Dedifferentiated amniotic fluid mesenchymal stem cell (primary cell): Measurements from ENCODE around the gene GRID1.

Source experiments
- DNase-seq: peaks from one replicate; pipeline ENCODE4 v3.0.0-alpha.2; 2016; ENCODE audit errors: extremely low spot score

Gene GRID1

DNA sequence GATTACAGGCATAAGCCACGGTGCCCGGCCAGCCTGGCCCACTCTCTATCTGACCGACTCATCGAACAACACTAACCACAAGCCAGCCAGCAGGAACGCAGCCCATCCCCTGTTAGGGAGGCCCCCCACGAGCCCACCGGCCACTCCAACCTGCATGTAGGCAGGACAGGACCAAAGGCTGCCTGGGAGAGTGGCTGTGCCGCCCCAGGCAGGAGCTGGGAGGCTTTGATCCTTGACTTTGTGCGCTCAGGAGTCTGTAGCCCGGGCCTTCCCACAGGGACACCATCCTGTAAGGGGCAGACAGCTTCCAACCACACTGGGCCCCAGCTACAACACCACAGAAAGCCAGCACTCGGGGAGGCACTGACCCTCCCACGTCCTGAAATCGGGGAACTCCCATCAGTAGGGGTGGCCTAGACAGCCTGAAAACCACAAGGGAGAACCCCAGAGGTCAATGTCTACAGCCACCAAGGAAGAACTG is 29.4 kb downstream of the GRID1 start:
- DNase-seq, result no peak

DNA sequence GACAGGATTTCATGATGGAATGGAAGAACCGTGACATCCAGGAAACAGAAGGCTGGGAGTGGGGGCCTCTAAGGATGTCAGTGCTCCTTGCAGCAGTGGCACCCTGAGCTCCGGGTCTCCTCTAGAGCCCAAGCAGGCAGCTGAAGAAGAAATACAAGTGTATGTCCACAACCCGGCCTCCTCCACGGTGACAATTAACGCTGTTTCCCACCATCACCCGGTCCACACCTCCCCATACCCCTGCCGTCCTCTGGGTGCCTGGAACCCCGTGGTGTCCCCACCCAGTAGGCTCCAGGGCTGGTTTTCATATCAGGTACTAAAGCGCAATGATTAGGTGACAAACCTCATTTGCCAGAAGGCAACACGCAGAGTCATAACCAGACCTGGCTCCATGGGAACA is 30.3 kb downstream of the GRID1 start:
- DNase-seq, result no peak

DNA sequence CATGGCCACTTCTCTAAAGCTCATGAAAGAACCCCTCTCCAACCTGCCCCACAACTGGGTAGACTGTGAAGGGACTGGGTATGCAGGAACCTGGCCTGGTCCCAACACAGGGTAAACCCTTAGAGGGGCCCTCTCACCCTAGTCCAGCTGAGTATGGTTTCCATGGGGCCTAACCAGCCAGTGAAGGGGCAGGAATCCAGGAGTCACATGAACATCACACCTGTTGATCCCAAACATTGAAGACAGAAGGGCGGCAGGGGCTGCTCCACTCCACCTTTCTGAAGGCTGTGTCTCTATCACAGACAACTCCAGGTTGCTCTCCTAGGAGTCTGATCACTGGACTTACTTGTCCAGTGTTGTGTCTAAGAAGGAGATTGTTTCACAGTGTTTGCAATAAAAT is 30.8 kb downstream of the GRID1 start:
- DNase-seq, result no peak

DNA sequence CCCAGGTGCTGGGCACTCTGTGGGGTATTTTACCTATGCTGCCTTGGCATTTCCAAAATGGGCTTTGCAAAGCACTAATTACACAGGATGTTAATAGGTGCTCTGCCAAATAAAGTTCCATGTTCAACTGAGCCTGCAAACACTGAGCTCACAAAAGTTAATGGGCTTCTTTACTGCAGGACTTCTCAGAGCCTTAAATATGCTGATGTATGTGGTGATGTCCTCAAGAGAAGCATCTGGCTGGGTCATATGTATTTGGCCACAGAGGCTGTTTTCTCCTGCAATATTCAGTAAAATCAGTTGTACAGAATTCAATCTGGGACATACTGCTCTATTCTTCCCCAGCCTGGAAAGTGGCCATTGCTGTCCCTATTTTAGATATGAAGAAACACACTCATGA is 31.3 kb downstream of the GRID1 start:
- no peak for DNase-seq

DNA sequence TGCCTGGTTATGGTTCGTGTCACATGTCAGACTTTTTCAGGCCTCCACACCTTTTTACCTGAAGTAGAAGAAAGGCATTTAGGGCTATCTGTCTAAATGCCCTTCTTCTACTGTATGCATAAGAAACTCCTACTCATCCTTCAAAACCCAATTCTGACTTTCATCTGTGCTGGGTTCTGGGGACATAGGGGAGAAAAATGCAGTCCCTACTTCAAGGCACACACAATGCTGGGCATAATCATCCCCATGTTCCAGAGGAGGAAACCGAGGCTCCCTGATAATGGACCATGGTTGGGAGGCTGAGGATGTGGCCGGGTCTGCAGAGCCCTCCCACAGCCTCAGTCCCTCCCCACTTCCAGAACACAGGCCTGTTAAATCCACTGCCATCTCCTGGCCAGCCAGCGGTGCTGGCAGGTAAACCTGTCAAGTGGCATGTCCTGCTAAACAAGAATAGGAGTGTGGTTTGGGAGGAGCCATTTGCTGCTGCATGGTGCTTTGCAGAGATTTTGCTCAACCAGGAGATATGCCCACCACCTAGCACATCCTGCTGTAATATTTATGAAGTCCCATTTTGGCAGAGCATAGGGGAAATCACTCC is 32.0 kb downstream of the GRID1 start:
- DNase-seq, result no peak

DNA sequence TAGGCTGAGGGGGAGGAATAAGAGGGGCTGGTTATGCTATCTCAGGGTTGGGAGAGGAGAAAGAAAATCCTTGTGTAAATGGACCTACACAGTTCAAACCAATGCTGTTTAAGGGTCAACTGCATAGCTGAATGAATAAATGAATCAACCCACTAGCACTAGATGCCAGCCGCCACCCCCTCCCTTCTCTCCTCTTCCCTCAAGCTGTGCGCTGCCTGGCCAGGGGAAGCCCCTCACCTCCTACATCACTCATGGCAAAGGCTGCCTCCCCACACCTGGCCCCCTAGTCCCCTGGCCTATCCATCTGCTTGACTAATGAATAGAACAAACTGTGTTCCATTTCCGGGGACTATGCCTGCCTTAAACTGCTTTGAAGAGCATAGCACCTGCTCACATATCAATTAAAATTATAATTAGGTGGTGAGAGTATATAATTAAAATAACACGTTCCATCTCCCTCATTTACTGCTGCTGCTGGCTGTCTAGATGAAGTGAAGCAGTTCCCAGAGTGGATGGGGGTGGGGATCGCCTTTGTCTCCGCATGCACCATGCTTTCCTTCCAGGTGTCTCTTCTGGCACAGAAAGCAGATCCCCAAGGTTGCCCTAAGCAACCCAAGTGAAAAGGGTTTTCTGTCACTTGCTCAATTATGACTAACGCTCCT is 32.6 kb downstream of the GRID1 start:
- DNase-seq, result no peak

DNA sequence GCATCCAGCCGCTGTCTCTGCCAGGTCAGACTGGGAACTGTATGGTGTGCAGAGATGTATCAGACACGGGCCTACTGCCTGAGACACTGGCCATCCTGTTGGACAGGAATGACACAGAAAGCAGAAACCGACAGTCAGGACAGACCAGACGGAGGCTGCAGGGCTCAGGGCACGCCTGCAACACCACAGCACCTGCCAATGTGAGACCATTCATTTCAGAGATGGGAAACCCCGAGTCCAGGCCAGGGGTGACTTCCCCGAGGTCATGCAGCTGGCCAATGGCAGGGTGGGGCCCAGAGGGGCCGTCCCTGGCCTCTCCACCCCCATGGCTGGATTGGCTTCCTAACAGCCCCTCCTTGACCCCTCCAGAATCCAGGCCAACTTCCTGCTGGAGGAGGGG is 34.7 kb downstream of the GRID1 start:
- no peak for DNase-seq

DNA sequence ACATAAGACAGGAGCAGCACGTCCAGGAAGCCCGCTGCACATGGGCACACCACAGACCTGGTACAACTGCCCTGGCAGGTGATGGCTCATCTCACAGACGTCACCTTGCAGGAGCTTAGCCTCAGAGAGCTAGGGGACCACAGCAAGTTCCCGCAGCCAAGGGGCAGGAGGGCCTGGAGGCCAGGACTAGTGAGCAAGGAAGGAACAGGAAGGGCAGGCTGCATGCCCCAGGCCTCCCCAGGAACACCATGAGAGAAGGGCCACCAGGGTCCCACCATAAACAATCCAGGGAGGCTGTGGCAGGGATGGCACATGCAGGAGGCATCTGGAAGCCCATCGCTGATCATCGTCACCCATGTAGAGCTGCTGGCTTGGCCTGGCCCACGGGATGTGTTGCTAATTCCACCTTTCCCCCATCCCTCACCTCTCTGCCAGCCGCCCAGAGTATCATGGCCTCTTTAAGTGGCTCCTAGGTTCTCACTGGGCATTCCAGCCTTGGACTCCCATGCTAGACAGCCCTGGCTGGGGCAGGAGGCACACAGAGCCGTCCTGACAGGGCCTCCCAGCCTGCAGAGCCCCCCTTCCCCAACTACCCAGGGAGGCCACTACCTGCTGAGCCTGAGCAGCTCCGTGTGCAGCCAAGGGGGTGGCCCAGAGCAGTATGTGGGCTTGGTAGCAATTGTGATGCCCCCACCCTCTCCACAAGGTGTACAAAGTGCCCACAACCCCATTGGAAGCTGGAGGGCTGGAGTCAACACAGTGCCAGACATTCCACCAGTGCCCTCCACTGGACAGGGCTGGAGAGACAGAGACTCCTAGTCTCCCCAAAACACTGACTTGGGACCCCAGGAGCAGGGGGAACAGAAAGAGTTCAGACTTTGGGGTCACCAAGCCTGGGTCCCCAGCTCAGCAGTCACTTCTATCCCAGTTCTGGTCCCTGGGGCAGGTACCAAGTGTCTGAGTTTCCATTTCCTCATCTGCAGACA is 35.5 kb downstream of the GRID1 start:
- DNase-seq, result no peak

DNA sequence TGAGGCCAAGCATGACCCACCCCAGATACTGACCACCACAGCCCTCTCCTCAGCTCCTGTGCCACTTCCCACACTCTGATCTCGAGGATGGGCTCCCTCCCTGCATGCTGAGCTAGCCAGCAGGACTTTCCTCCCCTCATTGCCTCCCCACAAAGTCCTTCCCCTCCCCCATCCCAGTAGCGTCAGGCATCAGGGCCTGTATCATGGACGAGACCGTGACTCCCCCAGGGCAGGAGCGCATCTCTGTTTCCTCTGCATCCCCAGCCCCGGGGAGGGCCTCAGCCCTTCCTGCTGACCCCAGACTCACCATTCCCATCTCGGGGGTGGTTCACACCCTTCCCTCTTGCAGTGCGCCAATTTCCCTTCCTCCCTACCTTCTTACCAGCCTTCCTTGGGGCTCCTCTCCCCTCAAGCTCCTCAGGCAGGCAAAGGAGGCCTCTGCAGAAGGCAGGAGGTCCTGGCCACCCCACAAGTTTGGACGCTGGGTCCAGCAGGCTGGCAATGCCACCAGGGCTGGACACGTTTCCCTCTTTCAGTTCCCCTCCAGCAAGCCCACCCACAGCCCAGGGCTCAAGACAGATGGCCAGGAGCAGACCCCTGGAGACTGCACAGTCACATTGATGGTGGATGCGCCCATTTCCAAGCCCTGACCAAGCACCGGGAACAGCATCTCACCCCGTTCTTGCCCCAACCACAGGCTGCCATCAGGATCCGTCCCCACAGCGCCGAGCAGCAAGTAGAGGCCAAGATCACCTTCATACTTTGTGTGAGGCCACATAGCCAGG is 36.5 kb downstream of the GRID1 start:
- DNase-seq, result no peak

DNA sequence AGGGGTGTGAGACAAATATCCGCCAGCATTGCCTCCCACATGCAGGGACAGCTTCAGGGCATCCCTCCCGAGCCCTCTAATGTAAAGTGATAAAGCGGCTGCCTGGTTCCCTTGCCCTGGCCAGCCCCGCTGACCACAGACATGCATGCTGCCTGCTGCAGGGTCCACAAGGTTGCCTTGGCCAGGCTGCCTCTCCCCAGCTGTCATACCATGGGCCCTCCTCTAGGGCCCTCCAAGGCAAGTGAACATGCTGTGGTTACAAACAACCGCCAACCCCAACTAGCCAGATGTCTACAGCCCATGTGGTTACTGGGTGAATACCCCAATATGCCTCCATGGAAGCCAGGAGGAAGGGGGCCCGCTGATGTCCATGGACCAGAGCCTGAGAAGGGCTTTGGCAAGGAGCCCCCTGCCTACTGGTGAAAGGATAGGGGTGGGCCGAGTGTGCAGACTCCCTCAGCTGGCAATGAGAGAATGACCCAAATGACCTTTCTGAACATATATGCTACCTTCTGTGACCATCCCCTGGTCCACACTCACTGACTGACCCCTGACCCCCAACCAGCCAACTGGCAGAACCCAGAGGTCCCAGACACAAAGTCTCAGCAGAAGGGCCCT is 37.4 kb downstream of the GRID1 start:
- DNase-seq, result no peak

DNA sequence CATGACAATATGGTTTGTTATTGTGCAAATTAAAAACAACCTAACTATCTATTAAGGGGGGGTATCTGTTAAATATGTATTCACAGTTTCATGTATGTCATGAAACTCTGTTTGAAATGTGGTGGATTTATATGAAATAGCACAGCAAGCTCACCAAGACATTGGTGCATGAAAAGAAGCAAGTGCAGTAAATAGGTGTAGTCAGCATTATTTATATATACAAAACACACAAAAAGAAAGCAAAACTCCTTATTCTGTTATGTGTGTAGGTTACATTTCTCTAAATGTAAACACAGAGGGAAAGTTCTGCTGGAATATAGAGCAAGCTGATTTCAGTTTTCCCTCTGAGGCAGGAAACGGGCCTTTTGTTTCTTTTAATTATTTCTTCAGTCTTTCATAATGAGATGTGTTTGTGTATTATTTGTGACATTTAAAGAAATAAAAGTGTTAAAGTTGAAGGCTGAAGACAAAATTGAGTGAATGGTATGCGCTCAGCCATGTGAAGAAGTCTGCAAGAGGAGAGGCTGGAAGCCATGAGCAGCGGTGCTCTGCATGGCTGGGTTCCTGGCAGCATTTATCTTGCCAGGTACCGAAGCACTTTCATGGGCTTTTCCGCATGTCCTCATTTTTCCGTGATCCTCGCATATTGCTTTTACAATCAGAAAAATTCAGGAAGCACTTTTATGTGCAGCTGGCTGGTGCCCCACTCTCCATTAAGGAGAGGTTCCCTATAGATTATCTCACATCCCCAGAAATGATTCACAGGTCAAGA is 38.5 kb downstream of the GRID1 start:
- DNase-seq, result no peak

DNA sequence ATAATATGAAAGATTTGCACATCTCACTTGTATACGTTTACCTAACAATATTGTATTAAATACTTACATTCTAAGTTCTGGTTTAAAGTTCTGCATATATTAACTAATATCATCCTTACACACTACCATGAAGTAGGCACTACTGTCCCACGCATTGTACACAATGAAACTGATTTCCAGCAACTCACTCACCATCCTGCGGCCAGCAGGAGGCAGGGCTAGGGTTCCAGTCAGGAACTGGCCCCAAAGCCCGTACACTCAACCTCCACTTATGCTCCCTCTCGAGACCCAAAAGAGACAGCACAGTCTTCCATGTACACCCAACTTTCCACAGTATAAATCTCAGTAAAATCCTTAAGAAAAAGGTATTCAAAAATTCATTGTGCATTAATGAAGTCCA is 41.4 kb downstream of the GRID1 start:
- no peak for DNase-seq

DNA sequence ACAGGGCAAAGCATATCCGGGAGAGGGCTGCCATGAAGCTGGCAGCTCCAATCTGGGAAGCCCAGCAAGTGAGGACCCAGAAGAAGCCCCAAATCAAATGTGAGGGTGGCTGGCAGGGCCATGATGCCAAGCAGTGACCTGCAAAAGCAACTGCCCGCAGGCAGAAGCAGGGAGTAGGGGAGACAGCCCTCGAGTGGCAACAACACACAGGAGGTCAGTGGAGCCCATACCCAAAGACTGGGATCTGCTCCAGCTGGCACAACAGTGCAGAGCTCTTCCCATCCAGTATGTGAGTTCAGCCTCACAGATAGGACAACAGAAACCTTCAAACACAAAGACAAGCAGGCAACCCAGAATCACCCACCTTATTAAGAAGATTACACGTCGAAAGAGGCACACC is 45.0 kb downstream of the GRID1 start:
- DNase-seq, result no peak

DNA sequence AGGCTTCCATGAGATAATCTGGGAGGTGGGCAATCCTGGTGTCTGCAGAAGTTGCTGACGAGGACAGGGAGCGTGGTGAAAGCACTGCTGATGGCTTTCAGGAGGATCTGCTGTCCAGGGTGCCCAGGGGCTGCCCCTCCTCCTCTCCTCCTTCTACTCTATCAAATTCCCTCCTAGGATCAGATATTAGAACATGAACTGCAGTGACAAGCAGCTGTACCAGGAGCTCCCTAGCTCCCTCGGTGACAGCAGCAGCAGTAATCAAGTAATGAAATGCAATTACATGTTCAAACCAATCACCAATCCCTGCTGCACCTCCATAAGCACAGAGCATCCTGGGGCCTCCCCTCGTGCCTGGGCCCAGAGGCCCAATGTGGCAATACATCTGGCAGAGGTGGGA is 46.9 kb downstream of the GRID1 start:
- DNase-seq, result no peak

DNA sequence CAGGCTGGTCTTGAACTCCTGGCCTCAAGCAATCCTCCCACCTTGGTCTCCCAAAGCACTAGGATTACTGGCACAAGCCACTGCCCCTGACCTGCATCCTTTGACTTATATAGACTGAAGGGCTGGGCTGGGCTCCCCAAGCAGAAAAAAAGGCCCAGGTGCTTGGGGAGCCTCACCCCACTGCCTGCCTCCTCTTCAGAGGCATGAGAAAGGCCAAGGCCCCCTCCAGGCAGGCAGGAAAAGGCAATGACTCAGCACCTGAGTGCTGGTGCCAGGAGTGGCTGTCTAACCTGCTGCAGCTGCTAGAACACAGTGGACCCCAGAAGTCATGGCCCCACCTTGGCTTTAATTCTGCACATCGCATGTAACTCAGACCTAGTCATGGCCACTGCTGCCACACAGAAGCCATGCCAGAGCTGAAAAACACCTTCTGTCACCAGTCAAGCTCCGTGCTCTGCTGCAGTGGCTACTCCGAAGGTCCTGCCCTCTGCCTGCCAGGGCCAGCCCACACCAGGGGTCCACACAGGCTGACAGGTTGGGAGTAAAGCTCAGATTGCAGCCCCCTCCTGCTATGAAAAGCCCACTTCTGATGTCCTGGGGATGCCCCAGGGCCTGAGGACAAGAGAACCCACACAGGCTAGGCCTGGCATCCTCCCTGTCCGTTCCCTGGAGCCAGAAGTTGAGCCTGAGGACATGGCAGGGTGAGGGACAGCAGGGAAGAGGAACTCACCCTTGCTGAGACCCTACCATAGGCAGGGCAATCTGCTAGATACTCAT is 48.5 kb downstream of the GRID1 start:
- DNase-seq, result no peak

DNA sequence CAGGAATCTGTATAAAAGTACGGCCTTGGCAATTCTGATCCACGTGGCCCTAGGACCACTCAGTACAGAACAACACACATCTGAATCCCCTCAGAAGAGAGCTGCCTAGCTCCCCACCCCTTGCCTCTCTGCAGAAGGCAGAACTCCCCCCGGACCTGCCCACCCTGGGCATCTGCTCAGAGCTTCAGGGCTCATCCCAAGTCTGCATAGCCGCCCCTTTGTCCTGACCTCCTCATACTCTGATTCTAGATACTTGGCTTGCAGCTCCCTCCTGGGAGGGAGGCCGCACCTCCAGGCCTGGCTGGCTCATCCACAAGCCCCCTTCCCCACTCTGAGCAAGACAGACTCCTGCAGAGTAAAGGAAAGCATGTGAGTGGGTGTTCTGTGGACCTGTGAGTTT is 49.6 kb downstream of the GRID1 start:
- DNase-seq, result no peak

DNA sequence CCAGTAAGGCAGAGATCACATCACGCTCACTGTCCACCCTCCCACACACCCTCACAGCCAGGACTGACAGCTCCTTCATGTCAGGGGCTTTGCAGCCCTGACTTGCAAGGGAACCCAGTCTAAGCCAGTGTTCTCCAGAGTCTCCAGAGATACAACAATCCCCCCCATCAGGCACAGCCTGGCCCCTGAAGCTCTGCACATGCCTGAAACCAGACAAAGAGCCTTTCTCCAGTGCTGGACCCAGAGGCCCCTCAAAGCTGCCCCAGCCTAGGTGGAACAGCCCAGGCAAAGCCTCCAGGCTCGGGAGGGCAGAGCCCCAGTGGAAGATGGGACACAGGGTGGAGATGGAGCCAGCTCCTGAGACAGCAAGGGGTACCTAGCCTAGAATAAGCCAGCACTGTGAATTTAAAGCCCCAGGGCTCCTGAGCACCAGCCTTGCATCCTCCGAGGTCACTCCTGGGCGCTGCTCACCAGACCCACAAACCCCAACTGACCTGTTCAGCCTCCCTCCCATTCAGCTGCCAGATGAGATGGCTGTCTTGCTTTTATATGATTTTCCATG is 50.2 kb downstream of the GRID1 start:
- DNase-seq, result no peak

DNA sequence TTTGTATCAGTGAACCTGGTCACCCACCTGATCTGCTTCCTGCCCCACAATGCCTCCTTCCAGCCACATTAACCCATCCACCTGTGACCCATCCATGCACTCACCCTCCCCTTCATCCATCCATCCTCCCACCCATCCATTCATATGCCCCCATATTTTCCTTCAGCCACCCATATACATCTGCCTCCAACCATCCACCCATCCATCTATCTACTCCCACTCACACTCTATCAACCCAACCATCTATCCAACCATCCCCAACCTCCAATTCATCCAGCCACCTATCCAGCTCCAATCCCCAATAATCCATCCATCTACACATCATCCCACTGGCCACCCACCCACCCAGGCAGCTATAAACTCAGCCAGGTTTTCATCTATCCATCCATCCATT is 51.0 kb downstream of the GRID1 start:
- DNase-seq, result no peak
